ENCODE data around the gene NUF2.

Gene NUF2

DNA sequence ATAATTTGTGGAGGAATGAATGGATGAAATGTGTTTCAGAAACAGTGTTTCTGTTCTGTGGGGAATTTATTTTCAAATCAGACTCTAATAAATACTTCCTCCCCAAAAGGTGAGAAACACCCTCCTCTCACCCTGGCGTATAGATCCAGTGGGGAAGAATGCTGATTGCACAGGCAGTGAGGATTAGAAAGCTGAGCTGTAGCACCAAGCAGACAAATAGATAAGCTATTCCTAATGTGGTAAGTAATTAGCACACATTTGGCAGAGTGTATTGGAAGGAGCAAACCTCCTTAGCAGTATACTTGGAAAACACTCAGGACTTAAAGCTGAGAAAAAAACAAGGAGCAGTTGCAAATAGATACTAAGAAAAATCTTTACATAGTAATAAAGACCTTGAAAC lies 50.8 kb downstream of the NUF2 start:
- H3K4me3 ChIP-seq (ENCODE audit: low read depth, low read length): no peak overlapping the region
- H3K27me3 ChIP-seq (ENCODE audit: control insufficient read depth, insufficient read depth, low read length): no peaks in the 10 kb centered on the region
- H3K9me3 ChIP-seq (ENCODE audit: control insufficient read depth, insufficient read depth, low read depth, low read length): no peaks in the 10 kb centered on the region

DNA sequence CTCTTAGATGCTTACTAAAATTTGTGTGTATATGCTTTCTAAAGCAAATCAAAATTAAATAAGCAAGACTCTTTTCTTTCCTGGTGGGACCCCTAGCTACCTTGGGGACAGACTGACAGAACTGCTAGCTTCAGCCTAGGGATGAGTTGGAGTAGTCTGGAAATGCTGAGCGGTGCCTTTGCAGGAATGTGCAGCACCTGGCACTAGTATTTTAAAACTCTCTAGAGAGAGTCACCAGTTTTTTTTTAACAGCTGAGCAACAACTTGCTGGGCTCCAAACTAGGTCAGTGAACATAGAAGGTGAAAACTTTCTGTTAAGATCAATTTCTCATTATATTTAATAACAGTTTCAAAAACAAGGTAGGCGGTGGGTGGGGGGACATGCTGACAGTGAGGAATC lies 56.8 kb downstream of the NUF2 start:
- Histone ChIP-seq H3K4me3 (ENCODE audit: low read depth, low read length) (no peak overlapping the region), H3K4me1 (ENCODE audit: control insufficient read depth, insufficient read depth, low read length) (no peaks in the 10 kb centered on the region), H3K27ac (ENCODE audit: low read depth, low read length) (no peak overlapping the region), H3K9me3 (ENCODE audit: control insufficient read depth, insufficient read depth, low read depth, low read length) (no peaks in the 10 kb centered on the region), H3K36me3 (ENCODE audit: control insufficient read depth, insufficient read depth, low read length) (no peaks in the 10 kb centered on the region), H3K9ac (ENCODE audit: low read length) (no peak overlapping the region), H3K27me3 (ENCODE audit: control insufficient read depth, insufficient read depth, low read length) (no peaks in the 10 kb centered on the region)

More for the DNA sequence above, 50.8 kb downstream of the NUF2 start:
- Histone ChIP-seq H3K36me3 (ENCODE audit: control insufficient read depth, insufficient read depth, low read length) (no peaks in the 10 kb centered on the region), H3K27ac (ENCODE audit: low read depth, low read length) (no peak overlapping the region), H3K4me1 (ENCODE audit: control insufficient read depth, insufficient read depth, low read length) (no peaks in the 10 kb centered on the region), H3K9ac (ENCODE audit: low read length) (no peak overlapping the region)

DNA sequence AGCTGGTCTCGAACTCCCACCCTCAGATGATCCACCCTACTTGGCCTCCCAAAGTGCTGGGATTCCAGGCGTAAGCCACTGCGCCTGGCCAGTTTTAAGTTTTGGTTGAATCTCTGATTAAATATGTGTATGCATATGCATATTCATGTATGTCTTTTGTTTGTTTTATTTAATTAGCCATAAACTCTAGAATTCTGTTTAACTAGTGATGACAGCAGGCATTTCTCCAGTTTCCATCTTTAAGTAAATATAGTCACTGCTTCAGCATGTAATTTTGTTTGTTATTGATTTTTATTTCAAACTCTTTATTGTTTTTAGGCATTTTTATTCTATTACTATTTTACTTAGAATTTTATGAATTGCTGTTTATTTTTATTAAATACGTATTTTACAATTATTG lies 58.0 kb downstream of the NUF2 start:
- no peak overlapping the region for H3K9ac ChIP-seq (ENCODE audit: low read length)
- H3K27me3 ChIP-seq (ENCODE audit: control insufficient read depth, insufficient read depth, low read length): no peaks in the 10 kb centered on the region
- H3K27ac ChIP-seq (ENCODE audit: low read depth, low read length): no peak overlapping the region

DNA sequence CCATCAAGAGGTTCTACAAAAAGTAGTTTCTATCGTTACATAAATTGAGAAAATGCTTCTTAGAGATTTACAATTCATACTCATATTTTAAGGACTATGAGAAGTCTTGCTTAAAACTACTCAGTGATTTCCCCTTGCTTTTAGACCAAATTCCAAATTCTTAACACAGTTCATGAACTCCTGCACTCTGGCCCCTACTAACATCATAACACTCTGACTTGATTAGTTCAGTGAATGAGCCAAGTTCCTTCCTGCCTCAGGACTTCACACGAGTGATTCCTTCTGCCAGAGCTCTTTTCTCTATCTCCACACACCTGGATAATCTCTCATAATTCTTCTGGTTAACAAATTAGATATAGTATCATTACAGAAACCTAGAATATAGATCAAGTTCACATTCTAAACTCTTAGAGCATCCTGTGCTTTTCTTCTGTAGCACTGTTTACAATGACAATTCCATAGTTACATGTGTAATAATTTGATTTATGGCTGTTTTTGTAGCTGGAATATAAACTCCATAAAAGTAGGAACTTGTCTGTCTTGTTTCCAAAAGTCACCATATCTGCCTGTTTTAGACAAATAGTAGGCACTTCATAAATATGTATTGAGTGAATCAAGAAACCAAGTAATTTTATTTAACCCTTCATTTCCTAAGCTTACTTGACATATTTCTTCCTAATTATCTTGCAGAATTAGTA lies 59.9 kb downstream of the NUF2 start:
- Histone ChIP-seq H3K4me3 (ENCODE audit: low read depth, low read length) (no peak overlapping the region), H3K9ac (ENCODE audit: low read length) (no peak overlapping the region), H3K27ac (ENCODE audit: low read depth, low read length) (no peak overlapping the region), H3K4me1 (ENCODE audit: control insufficient read depth, insufficient read depth, low read length) (no peaks in the 10 kb centered on the region), H3K27me3 (ENCODE audit: control insufficient read depth, insufficient read depth, low read length) (no peaks in the 10 kb centered on the region), H3K9me3 (ENCODE audit: control insufficient read depth, insufficient read depth, low read depth, low read length) (no peaks in the 10 kb centered on the region), H3K36me3 (ENCODE audit: control insufficient read depth, insufficient read depth, low read length) (no peaks in the 10 kb centered on the region)

More for the DNA sequence above, 58.0 kb downstream of the NUF2 start:
- no peak overlapping the region for H3K4me3 ChIP-seq (ENCODE audit: low read depth, low read length)
- H3K4me1 ChIP-seq (ENCODE audit: control insufficient read depth, insufficient read depth, low read length): no peaks in the 10 kb centered on the region
- H3K36me3 ChIP-seq (ENCODE audit: control insufficient read depth, insufficient read depth, low read length): no peaks in the 10 kb centered on the region
- no peaks in the 10 kb centered on the region for H3K9me3 ChIP-seq (ENCODE audit: control insufficient read depth, insufficient read depth, low read depth, low read length)

DNA sequence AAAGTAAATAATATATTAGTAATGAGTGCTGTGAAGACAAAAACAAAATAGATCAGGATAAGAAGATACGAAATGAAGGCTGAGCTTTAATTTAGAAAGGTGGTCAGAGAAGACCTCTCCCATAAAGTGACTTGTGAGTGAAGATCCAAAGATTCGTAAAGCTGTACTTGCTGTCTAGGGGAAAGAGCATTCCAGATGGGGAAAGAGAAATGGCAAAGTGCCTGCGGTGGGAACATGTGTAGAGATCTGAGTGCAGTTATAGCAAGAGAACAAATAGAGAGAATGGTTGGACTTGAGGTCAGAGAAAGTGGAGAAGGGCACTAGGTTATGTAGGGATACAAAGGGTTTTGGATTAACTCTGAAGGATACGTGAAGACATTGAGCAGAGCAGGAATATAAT lies 60.6 kb downstream of the NUF2 start:
- H3K4me1 ChIP-seq (ENCODE audit: control insufficient read depth, insufficient read depth, low read length): no peaks in the 10 kb centered on the region
- H3K27me3 ChIP-seq (ENCODE audit: control insufficient read depth, insufficient read depth, low read length): no peaks in the 10 kb centered on the region
- no peak overlapping the region for H3K27ac ChIP-seq (ENCODE audit: low read depth, low read length)
- no peaks in the 10 kb centered on the region for H3K9me3 ChIP-seq (ENCODE audit: control insufficient read depth, insufficient read depth, low read depth, low read length)
- H3K4me3 ChIP-seq (ENCODE audit: low read depth, low read length): no peak overlapping the region
- no peak overlapping the region for H3K9ac ChIP-seq (ENCODE audit: low read length)
- no peaks in the 10 kb centered on the region for H3K36me3 ChIP-seq (ENCODE audit: control insufficient read depth, insufficient read depth, low read length)

DNA sequence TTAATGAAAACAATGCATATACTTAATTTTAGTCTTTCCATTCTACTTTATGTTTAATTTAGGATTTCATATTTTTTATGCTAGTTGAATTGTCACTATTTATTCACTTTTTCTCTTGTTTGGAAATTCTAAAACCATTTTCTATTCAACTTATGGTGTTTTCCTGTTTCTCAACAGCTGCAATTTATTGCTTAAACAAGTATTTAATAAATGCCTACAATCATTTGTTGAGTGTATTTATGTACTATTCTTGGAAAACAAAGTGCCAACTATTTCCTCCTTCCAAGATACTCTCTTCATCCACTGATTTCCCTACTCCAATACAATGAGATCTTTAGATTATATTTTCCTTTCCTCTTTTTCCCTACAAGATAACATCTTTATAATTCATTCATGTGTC lies 65.4 kb downstream of the NUF2 start:
- Histone ChIP-seq H3K4me1 (ENCODE audit: control insufficient read depth, insufficient read depth, low read length) (no peaks in the 10 kb centered on the region), H3K27ac (ENCODE audit: low read depth, low read length) (no peak overlapping the region), H3K27me3 (ENCODE audit: control insufficient read depth, insufficient read depth, low read length) (no peaks in the 10 kb centered on the region), H3K9me3 (ENCODE audit: control insufficient read depth, insufficient read depth, low read depth, low read length) (no peaks in the 10 kb centered on the region), H3K9ac (ENCODE audit: low read length) (no peak overlapping the region), H3K4me3 (ENCODE audit: low read depth, low read length) (no peak overlapping the region), H3K36me3 (ENCODE audit: control insufficient read depth, insufficient read depth, low read length) (no peaks in the 10 kb centered on the region)

DNA sequence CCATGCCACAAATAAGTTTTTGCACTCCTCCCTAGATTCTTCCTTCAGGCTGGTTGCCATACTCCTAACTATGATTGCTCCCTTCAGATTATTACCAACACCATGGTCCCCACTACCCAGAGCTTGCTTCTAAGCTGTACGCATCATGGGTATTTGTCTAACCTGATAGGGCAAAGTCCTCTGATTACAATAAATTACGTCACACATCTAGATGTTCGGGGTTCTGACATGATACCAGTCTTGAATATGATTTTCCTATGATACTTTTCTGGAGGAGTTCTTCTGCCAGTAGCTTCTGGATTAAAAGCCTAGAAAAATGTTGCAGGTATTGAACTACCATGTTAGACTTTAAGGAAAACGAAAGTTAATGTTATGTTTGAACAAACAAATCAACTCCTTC lies 67.2 kb downstream of the NUF2 start:
- Histone ChIP-seq H3K4me3 (ENCODE audit: low read depth, low read length) (no peak overlapping the region), H3K9me3 (ENCODE audit: control insufficient read depth, insufficient read depth, low read depth, low read length) (no peaks in the 10 kb centered on the region), H3K36me3 (ENCODE audit: control insufficient read depth, insufficient read depth, low read length) (no peaks in the 10 kb centered on the region)

DNA sequence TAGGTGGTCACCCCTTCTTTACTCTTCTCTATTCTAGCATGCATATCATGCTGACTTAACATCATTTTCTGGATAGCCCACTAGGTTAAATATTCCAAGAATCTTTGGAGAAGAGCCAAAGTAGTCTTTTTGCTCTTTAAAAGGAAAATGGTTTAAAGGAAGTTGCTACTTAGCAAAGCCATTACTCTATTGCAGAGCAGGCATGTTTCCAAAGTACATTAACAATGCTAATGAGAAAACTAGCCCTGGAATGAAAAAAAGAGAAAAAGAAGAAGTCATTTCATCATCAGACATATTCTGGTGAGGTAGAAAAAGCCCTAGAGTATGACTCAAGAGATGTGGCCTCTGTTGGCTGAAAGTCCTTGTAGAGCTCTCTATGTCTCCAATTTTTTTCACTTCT lies 74.0 kb downstream of the NUF2 start:
- Histone ChIP-seq H3K36me3 (ENCODE audit: control insufficient read depth, insufficient read depth, low read length) (no peaks in the 10 kb centered on the region), H3K9ac (ENCODE audit: low read length) (no peak overlapping the region), H3K4me3 (ENCODE audit: low read depth, low read length) (no peak overlapping the region), H3K27ac (ENCODE audit: low read depth, low read length) (no peak overlapping the region), H3K4me1 (ENCODE audit: control insufficient read depth, insufficient read depth, low read length) (peaks cover 22% of the 10 kb centered on the region), H3K27me3 (ENCODE audit: control insufficient read depth, insufficient read depth, low read length) (no peaks in the 10 kb centered on the region), H3K9me3 (ENCODE audit: control insufficient read depth, insufficient read depth, low read depth, low read length) (no peaks in the 10 kb centered on the region)

More for the DNA sequence above, 67.2 kb downstream of the NUF2 start:
- H3K27me3 ChIP-seq (ENCODE audit: control insufficient read depth, insufficient read depth, low read length): no peaks in the 10 kb centered on the region
- no peaks in the 10 kb centered on the region for H3K4me1 ChIP-seq (ENCODE audit: control insufficient read depth, insufficient read depth, low read length)
- H3K9ac ChIP-seq (ENCODE audit: low read length): no peak overlapping the region
- H3K27ac ChIP-seq (ENCODE audit: low read depth, low read length): no peak overlapping the region

DNA sequence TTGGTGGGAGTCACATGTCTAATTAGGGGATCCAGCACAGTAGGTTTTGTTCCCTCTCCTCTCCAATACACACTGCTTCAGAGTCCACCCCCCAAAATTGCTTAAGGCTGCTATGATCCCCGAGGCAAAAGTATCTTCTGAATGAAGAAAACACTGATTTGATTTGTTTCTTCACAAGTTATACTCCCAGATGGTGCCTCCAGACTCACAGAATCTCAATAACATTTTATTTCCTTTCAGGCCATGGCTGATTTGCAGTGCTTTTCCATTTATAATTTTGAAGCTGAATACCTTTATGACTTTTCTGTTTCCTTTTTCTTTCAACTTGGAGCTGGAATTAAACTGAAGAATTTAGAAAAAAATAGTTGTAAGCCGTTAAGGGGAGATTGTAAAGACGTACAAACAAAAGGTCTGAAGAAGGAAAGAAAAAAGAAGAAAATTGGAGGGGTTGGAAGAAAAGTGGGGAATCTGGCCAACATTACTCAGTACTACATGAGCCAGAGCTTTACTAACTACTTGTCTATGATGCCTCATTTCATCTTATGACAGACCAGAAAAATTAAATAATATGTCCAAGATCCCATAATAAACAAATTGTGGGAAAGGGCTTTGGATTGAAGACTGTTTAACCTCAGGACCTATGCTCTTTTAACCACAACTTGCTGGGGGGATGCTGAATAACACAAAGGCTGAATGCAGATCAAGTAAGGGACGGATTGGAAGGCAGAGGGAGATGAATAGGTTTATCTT lies 75.9 kb downstream of the NUF2 start:
- Histone ChIP-seq H3K27me3 (ENCODE audit: control insufficient read depth, insufficient read depth, low read length) (no peaks in the 10 kb centered on the region), H3K9ac (ENCODE audit: low read length) (no peak overlapping the region), H3K4me1 (ENCODE audit: control insufficient read depth, insufficient read depth, low read length) (peaks cover 24% of the 10 kb centered on the region), H3K9me3 (ENCODE audit: control insufficient read depth, insufficient read depth, low read depth, low read length) (no peaks in the 10 kb centered on the region), H3K36me3 (ENCODE audit: control insufficient read depth, insufficient read depth, low read length) (no peaks in the 10 kb centered on the region), H3K4me3 (ENCODE audit: low read depth, low read length) (no peak overlapping the region), H3K27ac (ENCODE audit: low read depth, low read length) (no peak overlapping the region)

DNA sequence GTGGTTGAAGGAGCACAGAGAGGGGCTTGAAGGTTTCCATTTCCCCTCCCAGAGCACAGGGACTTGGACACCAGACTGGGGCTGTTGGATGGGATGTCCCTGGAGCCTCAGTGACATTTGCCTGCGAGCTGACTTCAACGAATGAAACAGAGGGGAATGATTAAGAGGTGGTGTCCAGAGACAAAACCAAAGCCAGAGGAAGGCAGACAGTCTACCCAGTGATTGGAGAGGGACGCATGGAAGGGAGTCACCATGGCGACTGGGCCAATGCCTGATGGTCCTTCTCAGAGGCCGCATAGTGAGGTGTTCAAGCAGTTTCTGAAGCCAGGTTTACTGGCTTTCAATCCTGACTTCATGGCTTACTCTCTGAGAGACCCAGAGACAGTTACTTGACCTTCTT lies 77.2 kb downstream of the NUF2 start:
- Histone ChIP-seq H3K27me3 (ENCODE audit: control insufficient read depth, insufficient read depth, low read length) (no peaks in the 10 kb centered on the region), H3K4me3 (ENCODE audit: low read depth, low read length) (no peak overlapping the region), H3K36me3 (ENCODE audit: control insufficient read depth, insufficient read depth, low read length) (no peaks in the 10 kb centered on the region), H3K27ac (ENCODE audit: low read depth, low read length) (peak overlapping the region; percentile 83; the same call in 1 of the 2 replicates), H3K9ac (ENCODE audit: low read length) (no peak overlapping the region), H3K9me3 (ENCODE audit: control insufficient read depth, insufficient read depth, low read depth, low read length) (no peaks in the 10 kb centered on the region), H3K4me1 (ENCODE audit: control insufficient read depth, insufficient read depth, low read length) (peaks cover 24% of the 10 kb centered on the region)

DNA sequence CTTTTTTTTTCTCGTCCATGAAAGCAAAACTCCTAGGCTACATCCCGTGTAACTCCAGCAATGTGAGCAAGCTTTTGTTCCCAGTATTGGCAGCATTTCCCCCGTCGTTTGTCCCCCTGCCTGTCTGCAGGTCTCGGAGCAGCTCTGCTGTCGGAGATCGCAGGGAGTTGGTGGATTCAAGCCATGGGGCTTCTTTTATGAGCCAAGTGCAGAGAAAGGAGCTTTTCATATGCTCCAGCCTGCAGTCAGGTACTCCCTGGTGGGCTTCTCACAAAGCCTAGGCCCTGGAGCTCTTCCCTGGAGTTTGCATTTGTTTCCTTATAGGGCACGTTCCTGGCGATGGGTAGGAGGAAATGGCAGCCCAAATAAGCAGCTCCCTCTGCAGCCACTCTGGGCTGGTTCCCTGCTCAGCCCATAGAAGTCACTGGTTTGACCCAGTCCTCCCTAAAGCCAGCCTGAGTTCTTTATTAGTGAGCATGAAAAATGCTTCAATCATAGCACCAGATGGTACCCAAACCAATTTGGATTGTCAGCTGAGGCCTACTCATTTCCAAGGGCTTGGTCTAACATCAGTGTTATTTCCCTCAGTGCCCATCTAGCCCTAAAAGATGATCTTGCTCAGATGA lies 78.3 kb downstream of the NUF2 start:
- peak overlapping the region; percentile 37 for H3K9ac ChIP-seq (ENCODE audit: low read length)
- no peaks in the 10 kb centered on the region for H3K36me3 ChIP-seq (ENCODE audit: control insufficient read depth, insufficient read depth, low read length)
- H3K27ac ChIP-seq (ENCODE audit: low read depth, low read length): peak overlapping the region; percentile 83
- no peak overlapping the region; the same call in 1 of the 2 replicates for H3K4me3 ChIP-seq (ENCODE audit: low read depth, low read length)
- no peaks in the 10 kb centered on the region for H3K27me3 ChIP-seq (ENCODE audit: control insufficient read depth, insufficient read depth, low read length)
- H3K9me3 ChIP-seq (ENCODE audit: control insufficient read depth, insufficient read depth, low read depth, low read length): no peaks in the 10 kb centered on the region
- H3K4me1 ChIP-seq (ENCODE audit: control insufficient read depth, insufficient read depth, low read length): peaks cover 24% of the 10 kb centered on the region
